HG02870 (cell line): Measurements from ENCODE around the gene RNU2-63P.
"Not testable (repeated sequence)": the region's sequence is repeated elsewhere in the genome, so short reads cannot be mapped to it uniquely, and the experiment has no call there.

Source experiments
- ATAC-seq: cut with Tn5 transposase; IDR thresholded peaks from one replicate; pipeline ENCODE4 v1.9.1; 2021; ENCODE audit warnings: mild to moderate bottlenecking, moderate library complexity; ENCODE audit not compliant: unreplicated experiment

The RNU2-63P gene

GRCh38 chr2:88032070-88032702 is 15.8 kb upstream of the RNU2-63P start:
- ATAC-seq = no peak

GRCh38 chr2:88028931-88029330 is 12.6 kb upstream of the RNU2-63P start:
- no peak for ATAC-seq

GRCh38 chr2:88027697-88028389 is 11.5 kb upstream of the RNU2-63P start:
- no peak for ATAC-seq

- ATAC-seq = no peak
Measured at GRCh38 chr2:88024509-88024908, 8.2 kb upstream of the RNU2-63P start.

- ATAC-seq = no peak
Measured at GRCh38 chr2:88022669-88022921, 6.2 kb upstream of the RNU2-63P start.

- no peak for ATAC-seq
Measured at GRCh38 chr2:88019985-88020384, 3.6 kb upstream of the RNU2-63P start.

- no peak for ATAC-seq
Measured at GRCh38 chr2:88018909-88019308, 2.6 kb upstream of the RNU2-63P start.

GRCh38 chr2:88018077-88018805 is 1.9 kb upstream of the RNU2-63P start:
- not testable (repeated sequence) for ATAC-seq

- not testable (repeated sequence) for ATAC-seq
Measured at GRCh38 chr2:88017780-88018038, 1.4 kb upstream of the RNU2-63P start.

- ATAC-seq = peak; percentile 64
Measured at GRCh38 chr2:88016960-88017779, 823 bp upstream of the RNU2-63P start.

- ATAC-seq = no peak
Measured at GRCh38 chr2:88011011-88011410, 5.3 kb downstream of the RNU2-63P start.

GRCh38 chr2:88010136-88010535 is 6.2 kb downstream of the RNU2-63P start:
- ATAC-seq = no peak

- ATAC-seq = no peak
Measured at GRCh38 chr2:88006912-88007439, 9.4 kb downstream of the RNU2-63P start.

GRCh38 chr2:88005776-88006175 is 10.6 kb downstream of the RNU2-63P start:
- ATAC-seq = no peak

- ATAC-seq = no peak
Measured at GRCh38 chr2:88003074-88003755, 13.1 kb downstream of the RNU2-63P start.

- no peak for ATAC-seq
Measured at GRCh38 chr2:88002359-88002707, 14.0 kb downstream of the RNU2-63P start.

- ATAC-seq = not testable (repeated sequence)
Measured at GRCh38 chr2:88000474-88000873, 15.9 kb downstream of the RNU2-63P start.

- no peak for ATAC-seq
Measured at GRCh38 chr2:87996570-87996969, 19.8 kb downstream of the RNU2-63P start.

GRCh38 chr2:87995756-87996155 is 20.6 kb downstream of the RNU2-63P start:
- no peak for ATAC-seq

- ATAC-seq = not testable (repeated sequence)
Measured at GRCh38 chr2:87994304-87994850, 22.0 kb downstream of the RNU2-63P start.

- not testable (repeated sequence) for ATAC-seq
Measured at GRCh38 chr2:87992569-87992968, 23.8 kb downstream of the RNU2-63P start.
